ENCODE data around the gene ARAP2. TPM values are rescaled to one million over a fixed set of nuclear protein-coding genes. Genes with fewer than 3 reads are reported as not detected.

The ARAP2 gene
- total RNA-seq, 1 experiment from 2014 or later: 13.6 TPM

DNA sequence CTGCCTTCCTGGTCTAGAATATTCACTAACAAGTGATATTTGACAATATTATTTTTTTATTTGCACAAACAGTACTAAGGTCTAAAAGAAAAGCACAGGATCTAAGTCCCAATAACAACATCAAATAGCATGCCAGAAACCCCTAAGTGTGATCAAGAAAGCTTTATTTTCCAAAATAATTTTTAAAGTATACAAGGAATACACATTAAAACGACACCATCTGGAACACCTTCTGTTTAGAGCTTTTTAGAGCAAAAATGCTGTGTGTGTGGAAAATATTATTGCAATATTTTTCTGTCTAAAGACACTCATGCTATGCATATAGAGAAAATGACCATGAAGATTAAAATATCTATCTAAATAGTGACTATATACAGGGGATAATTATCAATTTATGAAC is 103.1 kb downstream of the ARAP2 start:
- Histone ChIP-seq H3K4me3 (replicated peaks in 1 of 2; ENCODE audit: low read depth in 1 of 2, low read length in 2 of 2) (no peak overlapping the region), H4K20me1 (ENCODE audit: insufficient read depth) (no peaks in the 10 kb centered on the region), H3K4me2 (ENCODE audit: low read length) (no peak overlapping the region), H3K9me2 (ENCODE audit: insufficient read depth) (no peaks in the 10 kb centered on the region), H3K4me1 (ENCODE audit: control insufficient read depth in 1 of 2, insufficient read depth in 2 of 2, low read length in 2 of 2) (no peaks in the 10 kb centered on the region), H2AFZ (ENCODE audit: low read depth, low read length, poor library complexity, severe bottlenecking) (no peak overlapping the region), H3K27me3 (ENCODE audit: insufficient read depth, low read length) (no peaks in the 10 kb centered on the region), H3K9ac (ENCODE audit: low read length) (no peak overlapping the region), H3K9me3 (ENCODE audit: control insufficient read depth in 1 of 2, insufficient read depth in 1 of 2, low read depth in 1 of 2, low read length in 2 of 2) (no peaks in the 10 kb centered on the region), H3K36me3 (ENCODE audit: control insufficient read depth in 1 of 2, insufficient read depth in 2 of 2, low read length in 2 of 2) (no peaks in the 10 kb centered on the region; a peak in 1 of 4 replicates), H3K79me2 (ENCODE audit: insufficient read depth, low read length) (no peaks in the 10 kb centered on the region), H3K27ac (ENCODE audit: low read depth, low read length) (no peak overlapping the region)
- RAD21 ChIA-PET (ENCODE audit: low non-redundant PET in 1 of 2, low total read pairs in 2 of 2, uncharacterized antibody in 2 of 2, unreplicated experiment in 2 of 2): no interaction called here
- CTCF ChIA-PET: no interaction called here
- no peak for ATAC-seq
- POLR2A ChIA-PET: no interaction called here
- intact Hi-C loops (cut with micrococcal nuclease): no loop called here
- TF ChIP-seq, protein P1, sequence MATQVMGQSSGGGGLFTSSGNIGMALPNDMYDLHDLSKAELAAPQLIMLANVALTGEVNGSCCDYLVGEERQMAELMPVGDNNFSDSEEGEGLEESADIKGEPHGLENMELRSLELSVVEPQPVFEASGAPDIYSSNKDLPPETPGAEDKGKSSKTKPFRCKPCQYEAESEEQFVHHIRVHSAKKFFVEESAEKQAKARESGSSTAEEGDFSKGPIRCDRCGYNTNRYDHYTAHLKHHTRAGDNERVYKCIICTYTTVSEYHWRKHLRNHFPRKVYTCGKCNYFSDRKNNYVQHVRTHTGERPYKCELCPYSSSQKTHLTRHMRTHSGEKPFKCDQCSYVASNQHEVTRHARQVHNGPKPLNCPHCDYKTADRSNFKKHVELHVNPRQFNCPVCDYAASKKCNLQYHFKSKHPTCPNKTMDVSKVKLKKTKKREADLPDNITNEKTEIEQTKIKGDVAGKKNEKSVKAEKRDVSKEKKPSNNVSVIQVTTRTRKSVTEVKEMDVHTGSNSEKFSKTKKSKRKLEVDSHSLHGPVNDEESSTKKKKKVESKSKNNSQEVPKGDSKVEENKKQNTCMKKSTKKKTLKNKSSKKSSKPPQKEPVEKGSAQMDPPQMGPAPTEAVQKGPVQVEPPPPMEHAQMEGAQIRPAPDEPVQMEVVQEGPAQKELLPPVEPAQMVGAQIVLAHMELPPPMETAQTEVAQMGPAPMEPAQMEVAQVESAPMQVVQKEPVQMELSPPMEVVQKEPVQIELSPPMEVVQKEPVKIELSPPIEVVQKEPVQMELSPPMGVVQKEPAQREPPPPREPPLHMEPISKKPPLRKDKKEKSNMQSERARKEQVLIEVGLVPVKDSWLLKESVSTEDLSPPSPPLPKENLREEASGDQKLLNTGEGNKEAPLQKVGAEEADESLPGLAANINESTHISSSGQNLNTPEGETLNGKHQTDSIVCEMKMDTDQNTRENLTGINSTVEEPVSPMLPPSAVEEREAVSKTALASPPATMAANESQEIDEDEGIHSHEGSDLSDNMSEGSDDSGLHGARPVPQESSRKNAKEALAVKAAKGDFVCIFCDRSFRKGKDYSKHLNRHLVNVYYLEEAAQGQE (IDR thresholded peaks at IDR 0.05; ENCODE audit: low read depth): no peak
- BruUV-seq (replicated peaks): no TSS peak
- no peak for DNase-seq (ENCODE audit: low read depth, low spot score)

DNA sequence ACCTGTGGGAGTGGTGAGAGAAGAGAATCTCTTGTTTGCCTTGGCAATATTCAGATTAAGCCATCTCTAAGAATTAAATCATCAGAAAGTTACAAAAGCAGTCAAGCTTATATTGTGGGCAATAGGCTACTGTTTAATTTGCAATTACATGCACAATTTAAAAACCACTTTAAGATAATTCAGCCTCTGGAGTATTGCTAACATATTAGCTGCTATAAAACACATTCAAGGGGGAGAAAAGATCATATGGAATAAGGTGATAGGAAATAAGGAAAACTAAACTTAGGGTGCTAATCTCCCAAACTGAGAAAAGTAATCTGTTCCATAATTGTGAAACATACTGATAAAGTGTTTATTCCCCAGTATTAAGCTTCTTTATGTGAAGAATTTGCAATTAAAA is 103.9 kb downstream of the ARAP2 start:
- H3K9me2 ChIP-seq (ENCODE audit: insufficient read depth): no peaks in the 10 kb centered on the region
- H3K4me3 ChIP-seq (replicated peaks in 1 of 2; ENCODE audit: low read depth in 1 of 2, low read length in 2 of 2): no peak overlapping the region
- TF ChIP-seq CEBPB (IDR thresholded peaks at IDR 0.05; ENCODE audit: low read depth) (no peak), ELF1 (IDR thresholded peaks at IDR 0.05; ENCODE audit: borderline replicate concordance, low read depth) (no peak), EZH2phosphoT487 (IDR thresholded peaks at IDR 0.05; ENCODE audit: borderline replicate concordance) (no peak), SIN3A (IDR thresholded peaks at IDR 0.05; ENCODE audit: low read depth) (no peak), YY1 (IDR thresholded peaks at IDR 0.05; ENCODE audit: extremely low read depth, insufficient replicate concordance, low read depth, low read length) (no peak), EGR1 (IDR thresholded peaks at IDR 0.05; ENCODE audit: low read depth) (no peak), ZFX (IDR thresholded peaks at IDR 0.05) (no peak), POLR2A (IDR thresholded peaks at IDR 0.05; ENCODE audit: borderline replicate concordance, extremely low read depth, insufficient read depth, insufficient read length) (no peak), ZNF274 (IDR thresholded peaks at IDR 0.05; ENCODE audit: low read depth, low read length) (no peak), SRF (IDR thresholded peaks at IDR 0.05; ENCODE audit: low read depth) (no peak)
- TF ChIP-seq, protein P1 (IDR thresholded peaks at IDR 0.05; ENCODE audit: low read depth): no peak
- TF ChIP-seq, protein P2, sequence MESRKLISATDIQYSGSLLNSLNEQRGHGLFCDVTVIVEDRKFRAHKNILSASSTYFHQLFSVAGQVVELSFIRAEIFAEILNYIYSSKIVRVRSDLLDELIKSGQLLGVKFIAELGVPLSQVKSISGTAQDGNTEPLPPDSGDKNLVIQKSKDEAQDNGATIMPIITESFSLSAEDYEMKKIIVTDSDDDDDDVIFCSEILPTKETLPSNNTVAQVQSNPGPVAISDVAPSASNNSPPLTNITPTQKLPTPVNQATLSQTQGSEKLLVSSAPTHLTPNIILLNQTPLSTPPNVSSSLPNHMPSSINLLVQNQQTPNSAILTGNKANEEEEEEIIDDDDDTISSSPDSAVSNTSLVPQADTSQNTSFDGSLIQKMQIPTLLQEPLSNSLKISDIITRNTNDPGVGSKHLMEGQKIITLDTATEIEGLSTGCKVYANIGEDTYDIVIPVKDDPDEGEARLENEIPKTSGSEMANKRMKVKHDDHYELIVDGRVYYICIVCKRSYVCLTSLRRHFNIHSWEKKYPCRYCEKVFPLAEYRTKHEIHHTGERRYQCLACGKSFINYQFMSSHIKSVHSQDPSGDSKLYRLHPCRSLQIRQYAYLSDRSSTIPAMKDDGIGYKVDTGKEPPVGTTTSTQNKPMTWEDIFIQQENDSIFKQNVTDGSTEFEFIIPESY (IDR thresholded peaks at IDR 0.05; ENCODE audit: extremely low read depth, insufficient replicate concordance, low read length): no peak

More for the DNA sequence above, 103.9 kb downstream of the ARAP2 start:
- Histone ChIP-seq H2AFZ (ENCODE audit: low read depth, low read length, poor library complexity, severe bottlenecking) (no peak overlapping the region), H3K27ac (ENCODE audit: low read depth, low read length) (no peak overlapping the region), H3K36me3 (ENCODE audit: control insufficient read depth in 1 of 2, insufficient read depth in 2 of 2, low read length in 2 of 2) (no peaks in the 10 kb centered on the region), H3K4me1 (ENCODE audit: control insufficient read depth in 1 of 2, insufficient read depth in 2 of 2, low read length in 2 of 2) (no peaks in the 10 kb centered on the region), H3K9me3 (ENCODE audit: control insufficient read depth in 1 of 2, insufficient read depth in 1 of 2, low read depth in 1 of 2, low read length in 2 of 2) (no peaks in the 10 kb centered on the region), H3K9ac (ENCODE audit: low read length) (no peak overlapping the region), H4K20me1 (ENCODE audit: insufficient read depth) (no peaks in the 10 kb centered on the region), H3K79me2 (ENCODE audit: insufficient read depth, low read length) (no peaks in the 10 kb centered on the region), H3K27me3 (ENCODE audit: insufficient read depth, low read length) (no peaks in the 10 kb centered on the region), H3K4me2 (ENCODE audit: low read length) (no peak overlapping the region)
- CTCF ChIA-PET: no interaction called here
- RAD21 ChIA-PET (ENCODE audit: low non-redundant PET in 1 of 2, low total read pairs in 2 of 2, uncharacterized antibody in 2 of 2, unreplicated experiment in 2 of 2): no interaction called here
- ATAC-seq (no peak), DNase-seq (ENCODE audit: low read depth, low spot score) (no peak)
- no TSS peak for BruUV-seq (replicated peaks)
- POLR2A ChIA-PET: no interaction called here
- intact Hi-C loops (cut with micrococcal nuclease): no loop called here

Data from HCT116 (cell line).